Measurements from ENCODE around the gene CCDC177.

Gene CCDC177

GRCh38 chr14:69559581-69560011 lies 15.1 kb downstream of the CCDC177 start:
- DNase-seq (no peak), ATAC-seq (ENCODE audit: insufficient read depth, low read depth) (no peak)
- H2AFZ ChIP-seq (ENCODE audit: low read depth, low read length), result no peak overlapping the region
- no peaks in the 10 kb centered on the region for H3K27me3 ChIP-seq (ENCODE audit: insufficient read depth, low read length, poor library complexity)
- no peak overlapping the region for H3K4me2 ChIP-seq (ENCODE audit: insufficient read depth, low read length)
- no peaks in the 10 kb centered on the region for H3K36me3 ChIP-seq (ENCODE audit: insufficient read depth, low read length)
- no peaks in the 10 kb centered on the region for H4K20me1 ChIP-seq (ENCODE audit: insufficient read depth, low read length)
- no peaks in the 10 kb centered on the region for H3K79me2 ChIP-seq (ENCODE audit: insufficient read depth, low read length)
- no peaks in the 10 kb centered on the region for H3K4me1 ChIP-seq (ENCODE audit: insufficient read depth, low read length)
- no peak overlapping the region for H3K9ac ChIP-seq (ENCODE audit: low read depth, low read length)
- H3K27ac ChIP-seq (ENCODE audit: low read length), result no peak overlapping the region
- H3K4me3 ChIP-seq (ENCODE audit: low read depth in 1 of 2, low read length in 2 of 2), result no peak overlapping the region
- no peaks in the 10 kb centered on the region for H3K9me3 ChIP-seq (ENCODE audit: insufficient read depth, low read length, severe bottlenecking)
- TF ChIP-seq CTCF (IDR thresholded peaks at IDR 0.05; ENCODE audit: borderline replicate concordance, extremely low read depth, low read length, poor library complexity, severe bottlenecking), result no peak
- no peak for TF ChIP-seq EZH2 (IDR thresholded peaks at IDR 0.05; ENCODE audit: borderline replicate concordance, low read depth, low read length, severe bottlenecking)

GRCh38 chr14:69558774-69559173 lies 15.9 kb downstream of the CCDC177 start:
- Histone ChIP-seq H2AFZ (ENCODE audit: low read depth, low read length) (no peak overlapping the region), H4K20me1 (ENCODE audit: insufficient read depth, low read length) (no peaks in the 10 kb centered on the region), H3K27ac (ENCODE audit: low read length) (no peak overlapping the region), H3K9ac (ENCODE audit: low read depth, low read length) (no peak overlapping the region), H3K27me3 (ENCODE audit: insufficient read depth, low read length, poor library complexity) (no peaks in the 10 kb centered on the region), H3K79me2 (ENCODE audit: insufficient read depth, low read length) (no peaks in the 10 kb centered on the region), H3K4me3 (ENCODE audit: low read depth in 1 of 2, low read length in 2 of 2) (no peak overlapping the region), H3K9me3 (ENCODE audit: insufficient read depth, low read length, severe bottlenecking) (no peaks in the 10 kb centered on the region), H3K4me2 (ENCODE audit: insufficient read depth, low read length) (no peak overlapping the region), H3K4me1 (ENCODE audit: insufficient read depth, low read length) (no peaks in the 10 kb centered on the region), H3K36me3 (ENCODE audit: insufficient read depth, low read length) (no peaks in the 10 kb centered on the region)
- TF ChIP-seq EZH2 (IDR thresholded peaks at IDR 0.05; ENCODE audit: borderline replicate concordance, low read depth, low read length, severe bottlenecking) (no peak), CTCF (IDR thresholded peaks at IDR 0.05; ENCODE audit: borderline replicate concordance, extremely low read depth, low read length, poor library complexity, severe bottlenecking) (no peak)
- DNase-seq (no peak), ATAC-seq (ENCODE audit: insufficient read depth, low read depth) (no peak)

- Histone ChIP-seq H3K4me3 (ENCODE audit: low read depth in 1 of 2, low read length in 2 of 2) (no peak overlapping the region), H3K4me2 (ENCODE audit: insufficient read depth, low read length) (no peak overlapping the region), H3K36me3 (ENCODE audit: insufficient read depth, low read length) (no peaks in the 10 kb centered on the region), H3K9me3 (ENCODE audit: insufficient read depth, low read length, severe bottlenecking) (no peaks in the 10 kb centered on the region), H3K79me2 (ENCODE audit: insufficient read depth, low read length) (no peaks in the 10 kb centered on the region), H3K27me3 (ENCODE audit: insufficient read depth, low read length, poor library complexity) (no peaks in the 10 kb centered on the region), H3K9ac (ENCODE audit: low read depth, low read length) (no peak overlapping the region), H4K20me1 (ENCODE audit: insufficient read depth, low read length) (no peaks in the 10 kb centered on the region), H3K27ac (ENCODE audit: low read length) (no peak overlapping the region), H3K4me1 (ENCODE audit: insufficient read depth, low read length) (no peaks in the 10 kb centered on the region), H2AFZ (ENCODE audit: low read depth, low read length) (no peak overlapping the region)
- no peak for ATAC-seq (ENCODE audit: insufficient read depth, low read depth)
- TF ChIP-seq CTCF (IDR thresholded peaks at IDR 0.05; ENCODE audit: borderline replicate concordance, extremely low read depth, low read length, poor library complexity, severe bottlenecking), result no peak
- TF ChIP-seq EZH2 (IDR thresholded peaks at IDR 0.05; ENCODE audit: borderline replicate concordance, low read depth, low read length, severe bottlenecking), result no peak
- DNase-seq, result no peak
Observed at GRCh38 chr14:69554500-69554899, 20.2 kb downstream of the CCDC177 start.

- no peak for ATAC-seq (ENCODE audit: insufficient read depth, low read depth)
- Histone ChIP-seq H3K36me3 (ENCODE audit: insufficient read depth, low read length) (no peaks in the 10 kb centered on the region), H3K79me2 (ENCODE audit: insufficient read depth, low read length) (no peaks in the 10 kb centered on the region), H2AFZ (ENCODE audit: low read depth, low read length) (no peak overlapping the region), H3K27ac (ENCODE audit: low read length) (no peak overlapping the region), H3K4me3 (ENCODE audit: low read depth in 1 of 2, low read length in 2 of 2) (no peak overlapping the region), H3K4me2 (ENCODE audit: insufficient read depth, low read length) (no peak overlapping the region), H3K27me3 (ENCODE audit: insufficient read depth, low read length, poor library complexity) (no peaks in the 10 kb centered on the region), H3K4me1 (ENCODE audit: insufficient read depth, low read length) (no peaks in the 10 kb centered on the region), H3K9me3 (ENCODE audit: insufficient read depth, low read length, severe bottlenecking) (no peaks in the 10 kb centered on the region), H3K9ac (ENCODE audit: low read depth, low read length) (no peak overlapping the region), H4K20me1 (ENCODE audit: insufficient read depth, low read length) (no peaks in the 10 kb centered on the region)
- no peak for DNase-seq
- no peak for TF ChIP-seq CTCF (IDR thresholded peaks at IDR 0.05; ENCODE audit: borderline replicate concordance, extremely low read depth, low read length, poor library complexity, severe bottlenecking)
- no peak for TF ChIP-seq EZH2 (IDR thresholded peaks at IDR 0.05; ENCODE audit: borderline replicate concordance, low read depth, low read length, severe bottlenecking)
Observed at GRCh38 chr14:69553252-69553651, 21.4 kb downstream of the CCDC177 start.
